ENCODE results near the gene ITIH4. TPM values are rescaled to one million over a fixed set of nuclear protein-coding genes. Genes with fewer than 3 reads are reported as not detected.

The ITIH4 gene
- polyA plus RNA-seq, 6 donors from 2014 or later, result not detected

DNA sequence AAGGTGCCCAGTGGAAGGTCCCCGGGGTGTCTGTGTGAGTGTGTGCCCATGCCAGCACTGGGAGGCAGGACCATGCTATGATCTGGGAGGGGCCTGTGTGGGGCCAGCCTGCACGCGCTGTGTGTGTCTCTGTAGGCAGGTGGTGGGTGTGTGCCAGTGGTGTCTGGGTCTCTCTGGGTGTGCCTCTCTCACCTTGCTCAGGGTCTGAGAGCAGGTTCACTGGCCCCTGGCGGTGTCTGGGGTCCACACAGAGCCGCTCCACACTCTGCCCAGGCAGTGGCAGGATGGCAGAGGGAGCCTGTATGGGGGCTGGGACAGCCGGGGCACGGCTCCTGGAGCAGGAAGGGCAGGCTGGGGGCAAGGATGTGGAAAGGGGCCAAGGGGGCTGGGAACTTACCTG is 12.6 kb downstream of the ITIH4 start:
- Mint-ChIP-seq H3K9me3 (no peaks in the 10 kb centered on the region), H3K36me3 (no peaks in the 10 kb centered on the region), H3K27ac (peak overlapping the region in 1 of 6 donors; percentile 74), H3K27me3 (no peaks in the 10 kb centered on the region), H3K4me1 (no peaks in the 10 kb centered on the region), H3K4me3 (no peak overlapping the region)
- ATAC-seq (ENCODE audit: low read depth in 2 of 2) (no peak), DNase-seq (no peak)

- DNase-seq (no peak), ATAC-seq (ENCODE audit: low read depth in 2 of 2) (no peak)
- no peaks in the 10 kb centered on the region for H3K4me1 Mint-ChIP-seq
- no peak overlapping the region for H3K27ac Mint-ChIP-seq
- no peaks in the 10 kb centered on the region for H3K36me3 Mint-ChIP-seq
- H3K9me3 Mint-ChIP-seq, result no peaks in the 10 kb centered on the region
- H3K27me3 Mint-ChIP-seq, result no peaks in the 10 kb centered on the region
- H3K4me3 Mint-ChIP-seq, result no peak overlapping the region
Measured at GRCh38 chr3:52817221-52817620, 13.3 kb downstream of the ITIH4 start.

- no peaks in the 10 kb centered on the region for H3K27me3 Mint-ChIP-seq
- H3K27ac Mint-ChIP-seq, result peak overlapping the region in 1 of 6 donors; percentile 51
- no peaks in the 10 kb centered on the region for H3K9me3 Mint-ChIP-seq
- no peaks in the 10 kb centered on the region for H3K4me1 Mint-ChIP-seq
- no peak overlapping the region for H3K4me3 Mint-ChIP-seq
- no peak for ATAC-seq (ENCODE audit: low read depth in 2 of 2)
- no peaks in the 10 kb centered on the region for H3K36me3 Mint-ChIP-seq
- DNase-seq, result no peak
Measured at GRCh38 chr3:52816654-52817053, 13.8 kb downstream of the ITIH4 start.

DNA sequence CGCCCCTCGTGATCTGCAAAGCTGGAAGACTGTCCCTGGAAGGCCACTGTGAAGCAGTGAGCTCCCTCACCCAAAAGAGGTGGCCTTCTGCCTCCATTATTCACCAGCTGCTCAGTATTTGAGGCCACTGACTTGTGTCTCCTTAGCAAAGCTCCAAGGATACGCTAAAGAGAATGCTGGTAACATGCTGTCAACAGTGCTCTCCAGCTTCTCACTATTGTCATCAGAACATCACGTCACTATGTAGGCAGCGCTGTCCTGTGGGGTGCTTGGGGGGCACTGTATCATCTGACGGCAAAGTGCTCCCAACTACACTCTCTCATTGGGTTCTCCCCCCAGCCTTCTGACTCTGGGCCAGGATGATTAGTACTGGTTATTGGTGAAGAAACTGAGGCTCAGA is 14.3 kb downstream of the ITIH4 start:
- Mint-ChIP-seq H3K27me3 (no peaks in the 10 kb centered on the region), H3K27ac (peak overlapping the region in 1 of 6 donors; percentile 51), H3K4me1 (no peaks in the 10 kb centered on the region), H3K36me3 (no peaks in the 10 kb centered on the region), H3K9me3 (no peaks in the 10 kb centered on the region), H3K4me3 (no peak overlapping the region)
- ATAC-seq (ENCODE audit: low read depth in 2 of 2), result no peak
- DNase-seq, result no peak

- no peaks in the 10 kb centered on the region for H3K36me3 Mint-ChIP-seq
Measured at GRCh38 chr3:52813810-52814209, 16.7 kb downstream of the ITIH4 start.

DNA sequence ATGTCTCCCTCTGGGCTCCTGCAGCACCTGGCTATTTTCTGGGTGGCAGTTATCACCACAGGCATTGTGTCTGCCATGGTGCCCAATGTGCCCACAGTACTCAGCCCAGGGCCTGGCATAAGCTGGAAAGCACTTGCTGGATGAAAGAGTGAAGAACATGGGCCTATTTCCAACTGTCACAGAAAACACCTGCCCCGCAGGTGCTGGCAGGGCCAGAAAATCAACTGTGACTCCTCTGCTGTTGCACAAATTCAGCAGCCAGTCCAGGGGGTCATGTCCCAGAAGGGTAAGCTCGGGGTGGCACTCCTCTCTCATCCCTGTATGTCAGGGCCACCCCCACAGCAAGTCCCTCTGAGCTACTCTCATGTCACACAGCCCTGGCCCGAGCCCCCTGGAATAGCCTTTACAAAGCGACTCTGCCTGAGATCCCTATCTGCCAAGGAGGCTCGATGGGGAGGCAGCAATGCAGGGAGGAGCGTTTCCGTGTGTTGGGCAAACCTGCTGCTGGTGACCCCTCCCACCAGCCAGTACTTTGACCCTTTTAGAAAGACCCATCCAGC is 18.9 kb downstream of the ITIH4 start:
- Mint-ChIP-seq H3K27ac (peak overlapping the region in 1 of 6 donors; percentile 62), H3K9me3 (peaks cover 0 to 2% (median 0%) of the 10 kb centered on the region in 7 donors), H3K4me3 (no peak overlapping the region), H3K36me3 (no peaks in the 10 kb centered on the region), H3K4me1 (no peaks in the 10 kb centered on the region), H3K27me3 (no peaks in the 10 kb centered on the region)
- no peak for ATAC-seq (ENCODE audit: low read depth in 2 of 2)
- no peak for DNase-seq

More at GRCh38 chr3:52813810-52814209, 16.7 kb downstream of the ITIH4 start:
- no peak for DNase-seq
- no peak for ATAC-seq (ENCODE audit: low read depth in 2 of 2)
- no peaks in the 10 kb centered on the region for H3K4me1 Mint-ChIP-seq
- no peaks in the 10 kb centered on the region for H3K27me3 Mint-ChIP-seq
- H3K9me3 Mint-ChIP-seq, result peaks cover 0 to 2% (median 0%) of the 10 kb centered on the region in 7 donors
- no peak overlapping the region for H3K4me3 Mint-ChIP-seq
- no peak overlapping the region for H3K27ac Mint-ChIP-seq

GRCh38 chr3:52810923-52811322 is 19.5 kb downstream of the ITIH4 start:
- H3K4me3 Mint-ChIP-seq, result no peak overlapping the region
- no peak for ATAC-seq (ENCODE audit: low read depth in 2 of 2)

DNA sequence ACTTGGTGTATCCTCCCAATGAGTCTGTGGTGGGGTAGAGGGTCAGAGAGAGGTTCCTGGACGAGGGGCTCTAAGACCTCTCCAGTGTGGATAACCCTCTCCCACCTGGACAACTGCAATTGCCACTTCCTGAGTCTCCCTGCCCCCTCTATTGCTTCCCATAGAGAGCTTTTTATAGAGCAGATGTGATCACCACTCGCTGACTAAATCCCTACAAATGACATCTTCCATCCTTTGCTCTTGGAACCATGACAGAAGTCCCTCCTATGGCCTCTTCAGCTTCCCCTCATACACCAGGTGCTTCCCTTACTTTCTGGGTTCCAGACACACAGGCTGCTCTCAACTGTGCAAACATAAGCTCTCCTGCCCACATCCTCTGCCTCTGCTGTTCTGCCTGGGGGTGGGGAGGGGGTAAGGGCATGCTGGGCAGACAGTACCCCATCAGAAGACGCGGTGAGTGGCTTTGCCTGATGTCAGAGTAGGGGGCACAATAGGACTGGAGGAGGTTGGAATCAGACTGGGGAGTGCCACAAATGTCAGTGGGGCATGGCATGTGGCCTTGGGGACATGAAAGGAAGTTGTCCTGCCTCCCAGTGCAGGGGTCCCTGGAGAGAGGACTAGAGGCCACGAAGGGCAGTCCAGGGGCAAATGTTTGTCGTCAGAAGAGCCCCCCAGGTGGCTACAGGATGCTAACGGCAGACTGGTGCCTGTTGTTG is 20.7 kb downstream of the ITIH4 start:
- Mint-ChIP-seq H3K4me3 (no peak overlapping the region), H3K4me1 (no peaks in the 10 kb centered on the region), H3K36me3 (no peaks in the 10 kb centered on the region), H3K27ac (peak overlapping the region in 2 of 6 donors; percentile 16 to 51), H3K27me3 (no peaks in the 10 kb centered on the region), H3K9me3 (peaks cover 0 to 2% (median 0%) of the 10 kb centered on the region in 7 donors)
- DNase-seq (no peak), ATAC-seq (ENCODE audit: low read depth in 2 of 2) (no peak)

More at GRCh38 chr3:52810923-52811322, 19.5 kb downstream of the ITIH4 start:
- Mint-ChIP-seq H3K9me3 (peaks cover 0 to 2% (median 0%) of the 10 kb centered on the region in 7 donors), H3K36me3 (no peaks in the 10 kb centered on the region), H3K27ac (peak overlapping the region in 1 of 6 donors; percentile 62), H3K4me1 (no peaks in the 10 kb centered on the region), H3K27me3 (no peaks in the 10 kb centered on the region)
- no peak for DNase-seq

GRCh38 chr3:52809149-52809548 is 21.3 kb downstream of the ITIH4 start:
- H3K4me1 Mint-ChIP-seq, result no peaks in the 10 kb centered on the region
- peaks cover 0 to 2% (median 0%) of the 10 kb centered on the region in 7 donors for H3K9me3 Mint-ChIP-seq
- no peak overlapping the region for H3K4me3 Mint-ChIP-seq
- ATAC-seq (ENCODE audit: low read depth in 2 of 2) (no peak), DNase-seq (no peak)
- H3K27ac Mint-ChIP-seq, result peak overlapping the region in 2 of 6 donors; percentile 1 to 4
- H3K27me3 Mint-ChIP-seq, result no peaks in the 10 kb centered on the region
- H3K36me3 Mint-ChIP-seq, result no peaks in the 10 kb centered on the region

- DNase-seq (no peak), ATAC-seq (ENCODE audit: low read depth in 2 of 2) (no peak)
- Mint-ChIP-seq H3K4me3 (no peak overlapping the region), H3K27me3 (no peaks in the 10 kb centered on the region), H3K27ac (no peak overlapping the region), H3K9me3 (peaks cover 0 to 2% (median 0%) of the 10 kb centered on the region in 7 donors), H3K4me1 (no peaks in the 10 kb centered on the region), H3K36me3 (no peaks in the 10 kb centered on the region)
Measured at GRCh38 chr3:52805270-52806039, 25.0 kb downstream of the ITIH4 start.

DNA sequence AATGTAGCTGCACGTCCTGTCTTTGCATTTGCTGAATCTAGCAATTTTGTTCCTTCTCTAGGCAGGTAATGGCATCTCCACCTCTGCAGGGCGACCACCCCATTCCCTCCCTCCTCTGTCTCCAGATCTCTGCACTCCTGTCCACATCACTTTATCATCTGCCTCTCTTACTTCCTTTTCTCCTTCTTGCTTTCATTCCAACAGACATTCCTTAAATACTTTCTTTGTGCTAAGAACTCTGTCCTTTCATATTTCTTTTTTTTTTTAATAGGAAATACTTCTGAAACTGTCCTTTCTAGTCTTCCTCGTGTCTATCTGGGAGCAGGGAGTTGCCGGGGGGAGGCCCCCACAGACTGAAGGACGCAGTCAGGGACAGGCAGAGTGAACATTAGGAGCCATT is 28.6 kb downstream of the ITIH4 start:
- Mint-ChIP-seq H3K36me3 (no peaks in the 10 kb centered on the region), H3K9me3 (no peaks in the 10 kb centered on the region), H3K4me1 (no peaks in the 10 kb centered on the region), H3K27ac (no peak overlapping the region), H3K27me3 (no peaks in the 10 kb centered on the region), H3K4me3 (no peak overlapping the region)
- ATAC-seq (ENCODE audit: low read depth in 2 of 2), result no peak
- DNase-seq, result no peak

GRCh38 chr3:52800079-52800478 is 30.4 kb downstream of the ITIH4 start:
- ATAC-seq (ENCODE audit: low read depth in 2 of 2), result no peak
- Mint-ChIP-seq H3K27ac (no peak overlapping the region), H3K9me3 (peaks cover 0 to 2% (median 0%) of the 10 kb centered on the region in 7 donors), H3K36me3 (no peaks in the 10 kb centered on the region), H3K4me1 (no peaks in the 10 kb centered on the region), H3K4me3 (no peak overlapping the region), H3K27me3 (no peaks in the 10 kb centered on the region)
- no peak for DNase-seq

DNA sequence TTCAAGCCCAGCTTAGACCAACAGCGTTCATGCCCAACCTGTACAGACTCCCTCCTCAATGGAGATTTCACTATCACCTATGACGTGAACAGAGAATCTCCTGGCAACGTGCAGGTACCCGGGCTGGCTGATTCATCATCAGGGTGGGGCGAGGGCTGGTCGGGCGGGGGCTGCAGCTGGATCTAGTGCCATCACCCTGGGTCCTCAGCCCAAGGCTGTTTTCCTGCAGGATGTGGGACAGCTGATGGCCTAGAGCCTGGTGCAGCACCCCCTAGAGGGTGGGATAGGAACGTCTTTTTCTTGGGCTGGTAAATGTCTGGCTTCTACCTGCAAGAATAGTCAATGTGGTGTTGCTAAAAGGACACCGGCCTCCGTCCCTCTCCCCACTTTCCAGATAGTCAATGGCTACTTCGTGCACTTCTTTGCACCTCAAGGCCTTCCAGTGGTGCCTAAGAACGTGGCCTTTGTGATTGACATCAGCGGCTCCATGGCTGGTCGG is 31.4 kb downstream of the ITIH4 start:
- H3K27me3 Mint-ChIP-seq, result no peaks in the 10 kb centered on the region
- ATAC-seq (ENCODE audit: low read depth in 2 of 2), result peak in 1 of 2 donors; percentile 28
- H3K9me3 Mint-ChIP-seq, result peaks cover 0 to 2% (median 0%) of the 10 kb centered on the region in 7 donors
- no peaks in the 10 kb centered on the region for H3K36me3 Mint-ChIP-seq
- peak overlapping the region in 1 of 6 donors; percentile 58 for H3K27ac Mint-ChIP-seq
- H3K4me1 Mint-ChIP-seq, result no peaks in the 10 kb centered on the region
- DNase-seq, result no peak
- no peak overlapping the region for H3K4me3 Mint-ChIP-seq

Measured in naive B cell (primary cell).